Measurements from ENCODE around the gene CCNF. TPM values are rescaled to one million over a fixed set of nuclear protein-coding genes. Genes with fewer than 3 reads are reported as not detected.
"Not testable (repeated sequence)": the region's sequence is repeated elsewhere in the genome, so short reads cannot be mapped to it uniquely, and the experiment has no call there.

Gene CCNF
- total and polyA plus RNA-seq, 12 donors, result 0.71 to 5.4 (median 2.2) TPM

DNA sequence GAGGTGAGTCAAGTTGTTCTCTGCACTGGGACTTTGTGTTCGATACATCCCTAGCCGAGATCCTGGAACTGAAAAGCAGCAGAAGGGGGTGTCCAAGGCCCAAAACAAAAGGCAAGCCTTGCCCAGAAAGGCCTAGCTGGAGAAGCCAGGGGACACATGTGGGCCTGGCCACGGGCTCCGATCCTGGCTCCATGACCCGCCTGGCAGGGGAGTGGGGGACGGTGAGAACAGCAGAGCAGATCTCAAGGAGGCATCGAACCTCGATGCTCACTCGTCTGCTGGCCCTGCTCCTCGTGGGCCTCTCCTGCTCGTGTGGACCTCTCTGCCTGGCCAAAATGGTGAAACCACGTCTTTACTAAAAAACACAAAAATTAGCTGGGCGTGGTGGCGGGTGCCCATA lies 8.9 kb downstream of the CCNF start:
- no peak overlapping the region for H3K4me3 ChIP-seq
- no peak for DNase-seq
- TF ChIP-seq CTCF (IDR thresholded peaks at IDR 0.05) (no peak), POLR2A (IDR thresholded peaks at IDR 0.05) (no peak)
- no peaks in the 10 kb centered on the region for H3K27me3 ChIP-seq
- no peak overlapping the region for H3K27ac ChIP-seq
- no peaks in the 10 kb centered on the region for H3K9me3 ChIP-seq (replicated peaks in 1 of 3)
- 93 to 98% (median 96%) methylated on average over 8 to 14 of the region's 14 CpGs for WGBS, 4 donors
- H3K4me1 ChIP-seq (replicated peaks in 1 of 2), result no peaks in the 10 kb centered on the region
- intact Hi-C loops (cut with DNase I), result no loop called here
- H3K36me3 ChIP-seq (replicated peaks in 1 of 2), result peaks cover 0 to 13% of the 10 kb centered on the region in 2 donors

DNA sequence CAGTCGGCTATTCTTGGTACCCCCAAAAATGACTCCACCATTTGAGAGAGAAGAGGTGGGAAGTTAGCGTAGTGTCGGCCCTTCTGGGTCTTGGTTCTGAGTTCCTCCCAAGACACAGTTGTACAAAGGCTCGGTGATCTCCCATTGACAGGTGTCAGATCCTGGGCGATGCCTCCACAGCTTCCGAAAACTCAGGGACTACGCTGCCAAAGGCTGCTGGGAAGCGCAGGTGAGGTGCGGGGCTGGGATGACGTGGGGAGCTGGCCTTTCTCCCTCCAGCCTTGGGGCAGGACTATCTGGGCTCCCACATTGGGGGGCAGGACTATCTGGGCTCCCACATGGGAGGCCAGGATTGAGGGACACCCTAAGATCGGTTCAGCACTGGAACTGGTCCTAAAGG lies 10.4 kb downstream of the CCNF start:
- H3K27ac ChIP-seq, result no peak overlapping the region
- no peak for DNase-seq
- TF ChIP-seq CTCF (IDR thresholded peaks at IDR 0.05) (no peak), POLR2A (IDR thresholded peaks at IDR 0.05) (no peak)
- peaks cover 0 to 16% of the 10 kb centered on the region in 2 donors for H3K36me3 ChIP-seq (replicated peaks in 1 of 2)
- H3K4me3 ChIP-seq, result no peak overlapping the region
- intact Hi-C loops (cut with DNase I), result no loop called here
- WGBS, 4 donors, result 94 to 98% (median 97%) methylated on average over 11 of the region's 11 CpGs
- no peaks in the 10 kb centered on the region for H3K4me1 ChIP-seq (replicated peaks in 1 of 2)
- no peaks in the 10 kb centered on the region for H3K27me3 ChIP-seq
- no peaks in the 10 kb centered on the region for H3K9me3 ChIP-seq (replicated peaks in 1 of 3)

- H3K9me3 ChIP-seq (replicated peaks in 1 of 3); H3K4me3 ChIP-seq; intact Hi-C loops (cut with DNase I); H3K27ac ChIP-seq; H3K4me1 ChIP-seq (replicated peaks in 1 of 2); H3K27me3 ChIP-seq; DNase-seq: not testable (repeated sequence)
- H3K36me3 ChIP-seq (replicated peaks in 1 of 2), result peaks cover 0 to 19% of the 10 kb centered on the region in 2 donors
- WGBS, 4 donors, result 83 to 92% (median 84%) methylated on average over 12 to 15 of the region's 15 CpGs
Measured at GRCh38 chr16:2441143-2441804, 12.0 kb downstream of the CCNF start.

DNA sequence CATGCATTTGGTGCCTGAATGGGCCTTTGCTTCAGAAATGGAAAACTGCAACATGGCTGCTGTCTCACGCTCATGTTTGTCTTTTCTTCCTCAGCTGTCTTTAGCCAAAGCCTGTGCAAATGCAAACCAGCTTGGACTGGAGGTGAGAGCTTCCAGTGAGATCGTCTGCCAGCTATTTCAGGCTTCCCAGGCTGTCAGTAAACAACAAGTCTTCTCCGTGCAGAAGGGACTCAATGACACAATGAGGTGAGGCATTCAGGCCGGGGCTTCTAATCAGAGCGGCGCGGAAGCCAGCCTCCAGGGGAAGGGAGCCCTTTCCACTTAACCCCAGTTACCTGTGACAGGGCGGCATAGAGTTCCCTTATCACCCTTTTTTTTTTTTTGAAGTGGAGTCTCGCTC lies 14.3 kb downstream of the CCNF start:
- H3K4me3 ChIP-seq, result no peak overlapping the region
- peaks cover 0 to 18% of the 10 kb centered on the region in 2 donors for H3K36me3 ChIP-seq (replicated peaks in 1 of 2)
- WGBS, 4 donors, result 90 to 98% (median 96%) methylated on average over 7 to 9 of the region's 9 CpGs

More for the DNA sequence above, 14.3 kb downstream of the CCNF start:
- no peaks in the 10 kb centered on the region for H3K27me3 ChIP-seq
- no peak for DNase-seq
- TF ChIP-seq CTCF (IDR thresholded peaks at IDR 0.05), result no peak
- TF ChIP-seq POLR2A (IDR thresholded peaks at IDR 0.05), result no peak
- no peaks in the 10 kb centered on the region for H3K9me3 ChIP-seq (replicated peaks in 1 of 3)
- no peak overlapping the region for H3K27ac ChIP-seq
- H3K4me1 ChIP-seq (replicated peaks in 1 of 2), result peaks cover 0 to 7% of the 10 kb centered on the region in 2 donors
- intact Hi-C loops (cut with DNase I), result no loop called here
